ENCODE data around the gene MAML3.
"Not testable (repeated sequence)": the region's sequence is repeated elsewhere in the genome, so short reads cannot be mapped to it uniquely, and the experiment has no call there.

MAML3 gene

GRCh38 chr4:139711461-139711860 lies 442.5 kb downstream of the MAML3 start:
- DNase-seq (ENCODE audit: extremely low read depth in 1 of 2, low read depth in 1 of 2) = no peak

- no peak for DNase-seq (ENCODE audit: extremely low read depth in 1 of 2, low read depth in 1 of 2)
Observed at GRCh38 chr4:139710073-139710472, 443.9 kb downstream of the MAML3 start.

GRCh38 chr4:139709660-139710059 lies 444.3 kb downstream of the MAML3 start:
- no peak for DNase-seq (ENCODE audit: extremely low read depth in 1 of 2, low read depth in 1 of 2)

GRCh38 chr4:139704915-139705485 lies 449.0 kb downstream of the MAML3 start:
- DNase-seq (ENCODE audit: extremely low read depth in 1 of 2, low read depth in 1 of 2) = no peak

GRCh38 chr4:139700568-139700967 lies 453.4 kb downstream of the MAML3 start:
- DNase-seq (ENCODE audit: extremely low read depth in 1 of 2, low read depth in 1 of 2) = no peak

GRCh38 chr4:139698167-139698925 lies 455.6 kb downstream of the MAML3 start:
- DNase-seq (ENCODE audit: extremely low read depth in 1 of 2, low read depth in 1 of 2) = not testable (repeated sequence)

GRCh38 chr4:139696491-139696890 lies 457.5 kb downstream of the MAML3 start:
- no peak for DNase-seq (ENCODE audit: extremely low read depth in 1 of 2, low read depth in 1 of 2)

GRCh38 chr4:139694522-139695107 lies 459.4 kb downstream of the MAML3 start:
- no peak for DNase-seq (ENCODE audit: extremely low read depth in 1 of 2, low read depth in 1 of 2)

GRCh38 chr4:139692309-139693012 lies 461.5 kb downstream of the MAML3 start:
- no peak for DNase-seq (ENCODE audit: extremely low read depth in 1 of 2, low read depth in 1 of 2)

GRCh38 chr4:139690419-139690818 lies 463.6 kb downstream of the MAML3 start:
- no peak for DNase-seq (ENCODE audit: extremely low read depth in 1 of 2, low read depth in 1 of 2)

- no peak for DNase-seq (ENCODE audit: extremely low read depth in 1 of 2, low read depth in 1 of 2)
Observed at GRCh38 chr4:139689093-139689722, 464.8 kb downstream of the MAML3 start.

GRCh38 chr4:139686988-139687387 lies 467.0 kb downstream of the MAML3 start:
- no peak for DNase-seq (ENCODE audit: extremely low read depth in 1 of 2, low read depth in 1 of 2)

- DNase-seq (ENCODE audit: extremely low read depth in 1 of 2, low read depth in 1 of 2) = no peak
Observed at GRCh38 chr4:139686130-139686529, 467.9 kb downstream of the MAML3 start.

- DNase-seq (ENCODE audit: extremely low read depth in 1 of 2, low read depth in 1 of 2) = no peak
Observed at GRCh38 chr4:139685180-139685579, 468.8 kb downstream of the MAML3 start.

GRCh38 chr4:139684351-139684750 lies 469.6 kb downstream of the MAML3 start:
- no peak for DNase-seq (ENCODE audit: extremely low read depth in 1 of 2, low read depth in 1 of 2)

GRCh38 chr4:139682741-139683151 lies 471.2 kb downstream of the MAML3 start:
- no peak for DNase-seq (ENCODE audit: extremely low read depth in 1 of 2, low read depth in 1 of 2)

- DNase-seq (ENCODE audit: extremely low read depth in 1 of 2, low read depth in 1 of 2) = no peak
Observed at GRCh38 chr4:139682309-139682708, 471.7 kb downstream of the MAML3 start.

- no peak for DNase-seq (ENCODE audit: extremely low read depth in 1 of 2, low read depth in 1 of 2)
Observed at GRCh38 chr4:139676913-139677585, 476.9 kb downstream of the MAML3 start.

GRCh38 chr4:139676365-139676764 lies 477.6 kb downstream of the MAML3 start:
- DNase-seq (ENCODE audit: extremely low read depth in 1 of 2, low read depth in 1 of 2) = no peak

GRCh38 chr4:139675651-139676050 lies 478.3 kb downstream of the MAML3 start:
- DNase-seq (ENCODE audit: extremely low read depth in 1 of 2, low read depth in 1 of 2) = no peak
